GM23248 (cell line): ENCODE results near the gene PRR23E.

Experiments
- EZH2 ChIP-seq: fragments of 200-600 bp; sonication (generic); IDR thresholded peaks from 2 replicates; pipeline ENCODE4 v1.6.1; 2018; ENCODE audit warnings: antibody characterized with exemption, mild to moderate bottlenecking; ENCODE audit not compliant: insufficient read depth, poor library complexity, severe bottlenecking
- EZH2phosphoT487 ChIP-seq: fragments of 200-600 bp; sonication (generic); IDR thresholded peaks from 2 replicates; pipeline ENCODE4 v1.6.1; 2018; ENCODE audit warnings: antibody characterized with exemption, moderate library complexity, mild to moderate bottlenecking, low read depth; ENCODE audit not compliant: insufficient read depth

DNA sequence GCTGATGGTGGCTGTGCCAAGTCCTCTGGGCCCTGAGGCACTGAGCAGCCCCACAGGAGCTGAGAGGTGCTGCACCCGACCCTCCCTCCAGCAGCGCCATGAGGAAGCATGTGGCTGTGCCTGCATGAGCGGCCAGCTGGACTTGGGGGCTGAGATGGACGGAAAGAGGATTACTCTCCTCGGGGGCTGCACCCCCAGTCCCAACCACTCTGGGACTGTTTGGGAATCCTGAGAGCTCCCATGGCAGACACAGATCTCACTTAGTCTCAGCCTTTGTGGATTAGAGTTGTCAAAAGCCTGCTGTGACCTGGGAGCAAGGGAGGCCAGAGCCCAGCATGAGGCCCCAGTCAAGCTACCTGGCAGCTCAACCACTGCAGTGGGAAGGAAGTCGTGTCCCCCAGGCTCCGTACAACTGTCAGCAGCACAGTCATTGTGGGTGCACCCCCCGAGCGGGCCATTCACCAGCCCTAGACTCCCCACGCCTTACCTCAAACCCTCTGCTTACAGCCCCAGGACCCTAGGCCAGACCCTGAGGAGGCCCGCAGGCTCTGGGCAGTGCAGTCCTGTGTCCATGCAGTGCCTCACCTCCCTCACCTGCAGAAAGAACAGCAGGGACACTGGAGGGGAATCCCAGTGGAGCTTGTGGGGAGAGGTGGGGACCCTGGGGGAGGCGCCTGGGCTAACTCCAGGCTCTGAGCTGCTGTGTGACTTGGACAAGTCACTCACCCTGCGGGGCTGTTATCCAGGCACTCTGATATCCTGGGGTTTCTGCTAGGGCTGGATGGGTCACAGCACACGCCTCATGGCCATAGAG, 17.1 kb downstream of the PRR23E start:
- TF ChIP-seq EZH2 (no peak), EZH2phosphoT487 (no peak)
